GM18867 (cell line): ENCODE data around the gene PSD2.

Source experiments
- ATAC-seq: cut with Tn5 transposase; IDR thresholded peaks from one replicate; pipeline ENCODE4 v1.9.1; 2021; ENCODE audit warnings: mild to moderate bottlenecking, moderate library complexity; ENCODE audit not compliant: unreplicated experiment

Gene PSD2

DNA sequence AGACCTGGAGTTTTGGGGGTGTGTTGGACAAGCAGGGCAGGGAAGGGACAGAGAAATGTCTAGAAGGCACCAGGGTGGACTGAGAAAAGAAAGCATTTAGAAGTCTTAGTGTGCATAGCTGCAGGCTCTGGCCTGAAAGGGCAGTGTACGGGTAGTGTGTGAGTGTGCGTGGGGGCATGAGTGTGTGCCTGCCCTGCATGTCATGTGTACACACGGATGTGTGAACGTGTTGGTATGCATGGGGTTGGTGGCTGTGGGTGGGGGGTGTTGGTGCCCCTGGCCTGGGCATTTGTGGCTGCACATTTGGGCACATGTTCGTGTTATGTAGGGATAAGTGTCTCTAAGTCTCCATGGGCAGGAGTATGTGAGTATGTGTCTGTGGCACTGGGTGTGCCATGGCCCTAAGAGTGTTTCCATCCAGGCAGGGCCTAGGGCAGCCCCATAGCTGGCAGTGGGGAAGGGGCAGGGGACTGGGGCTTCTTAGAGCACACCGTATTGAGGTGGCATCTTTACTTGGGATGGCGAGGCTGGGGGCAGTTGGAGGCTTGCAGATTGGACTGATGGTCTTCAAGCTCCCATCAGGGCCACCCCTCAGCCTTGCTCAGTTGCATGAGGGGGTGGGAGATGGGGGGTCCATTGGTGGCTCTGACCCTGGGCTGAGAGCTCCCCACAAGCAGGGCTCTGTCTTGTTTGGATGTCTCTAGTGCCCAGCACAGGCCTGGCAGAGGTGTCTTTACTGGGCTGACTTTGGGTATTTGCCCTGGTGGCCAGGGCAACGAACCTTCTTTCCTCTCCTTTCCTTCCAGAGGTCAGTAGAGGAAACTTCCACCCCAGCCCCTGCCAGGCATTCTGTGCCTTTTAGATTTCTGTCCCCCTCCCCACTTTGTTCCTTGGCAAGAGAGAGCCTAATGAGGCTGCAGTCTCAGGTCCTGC lies 15.0 kb downstream of the PSD2 start:
- no peak for ATAC-seq

- ATAC-seq: no peak
These were observed 15.6 kb downstream of the PSD2 start for GRCh38 chr5:139811274-139811607.

DNA sequence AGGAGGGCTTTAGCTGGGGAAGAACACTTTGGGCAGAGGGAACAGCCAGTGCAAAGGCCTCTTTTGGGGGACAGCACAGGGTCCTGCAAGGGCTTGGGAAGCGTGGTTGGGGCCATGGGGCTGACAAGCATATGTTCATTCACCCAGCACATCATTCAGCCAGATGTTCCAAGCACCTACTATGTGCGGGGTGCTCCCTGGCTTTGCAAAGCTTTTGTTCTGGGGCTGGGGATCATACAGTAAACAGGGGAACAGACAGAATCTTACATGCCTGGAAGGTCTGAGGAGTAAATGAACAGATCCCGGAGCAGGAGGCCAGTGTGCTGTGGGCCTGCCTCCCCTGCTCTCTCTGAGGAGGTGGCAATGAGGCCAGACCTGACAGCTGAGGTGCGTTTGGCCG lies 16.7 kb downstream of the PSD2 start:
- ATAC-seq: no peak

DNA sequence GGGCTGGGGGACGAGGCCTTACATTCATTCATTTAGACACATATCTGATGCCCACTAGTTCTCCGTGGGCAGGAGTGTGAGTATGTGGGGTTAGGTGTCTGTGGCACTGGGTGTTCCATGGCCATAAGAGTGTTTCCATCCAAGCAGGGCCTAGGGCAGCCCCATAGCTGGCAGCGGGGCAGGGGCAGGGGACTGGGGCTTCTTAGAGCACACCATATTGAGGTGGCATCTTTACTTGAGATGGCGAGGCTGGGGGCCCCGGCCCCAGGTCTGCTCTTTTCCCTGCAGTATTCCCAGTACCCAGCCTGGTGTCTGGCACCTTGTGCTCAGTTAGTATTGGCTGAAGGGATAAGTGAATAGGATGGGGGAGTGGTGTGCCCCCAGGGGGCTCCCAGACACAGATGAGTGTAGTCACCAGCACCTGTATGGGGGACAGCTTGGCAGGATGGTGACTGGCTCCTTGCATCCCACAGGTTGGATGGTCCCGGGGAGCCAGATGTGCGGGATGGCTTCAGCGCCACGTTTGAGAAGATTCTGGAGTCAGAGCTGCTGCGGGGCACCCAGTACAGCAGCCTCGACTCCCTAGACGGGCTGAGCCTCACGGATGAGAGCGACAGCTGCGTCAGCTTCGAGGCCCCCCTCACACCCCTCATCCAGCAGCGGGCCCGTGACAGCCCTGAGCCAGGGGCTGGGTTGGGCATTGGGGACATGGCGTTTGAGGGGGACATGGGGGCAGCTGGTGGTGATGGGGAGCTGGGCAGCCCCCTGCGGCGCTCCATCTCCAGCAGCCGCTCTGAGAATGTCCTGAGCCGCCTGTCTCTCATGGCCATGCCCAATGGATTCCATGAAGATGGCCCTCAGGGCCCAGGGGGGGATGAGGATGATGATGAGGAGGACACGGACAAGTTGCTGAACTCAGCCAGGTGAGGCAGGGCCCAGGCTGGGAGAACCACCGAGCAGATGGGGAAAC lies 17.5 kb downstream of the PSD2 start:
- no peak for ATAC-seq

- ATAC-seq: no peak
These were observed 18.6 kb downstream of the PSD2 start for GRCh38 chr5:139814191-139814601.

- ATAC-seq: no peak
These were observed 19.2 kb downstream of the PSD2 start for GRCh38 chr5:139814704-139815280.

DNA sequence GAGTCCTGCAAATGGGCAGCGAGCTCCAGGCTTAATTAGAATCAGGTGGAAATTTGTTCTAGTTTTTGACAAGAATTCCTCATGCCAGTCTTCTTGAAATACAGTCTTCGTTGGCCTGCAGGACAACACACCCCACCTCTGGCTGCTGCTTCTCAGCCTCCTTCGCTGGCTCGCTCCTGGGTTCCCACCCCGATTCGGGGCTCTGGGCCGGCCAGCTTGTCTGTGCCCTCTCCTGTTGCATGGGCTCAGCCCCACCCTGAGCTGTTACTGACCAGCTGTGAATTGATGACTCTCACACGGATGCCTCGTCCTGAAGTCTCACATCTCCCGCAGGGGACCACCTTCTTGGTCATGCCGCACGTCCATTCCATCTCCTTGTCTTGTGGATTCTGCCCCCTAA lies 21.0 kb downstream of the PSD2 start:
- no peak for ATAC-seq

GRCh38 chr5:139817362-139817761 lies 21.8 kb downstream of the PSD2 start:
- no peak for ATAC-seq

DNA sequence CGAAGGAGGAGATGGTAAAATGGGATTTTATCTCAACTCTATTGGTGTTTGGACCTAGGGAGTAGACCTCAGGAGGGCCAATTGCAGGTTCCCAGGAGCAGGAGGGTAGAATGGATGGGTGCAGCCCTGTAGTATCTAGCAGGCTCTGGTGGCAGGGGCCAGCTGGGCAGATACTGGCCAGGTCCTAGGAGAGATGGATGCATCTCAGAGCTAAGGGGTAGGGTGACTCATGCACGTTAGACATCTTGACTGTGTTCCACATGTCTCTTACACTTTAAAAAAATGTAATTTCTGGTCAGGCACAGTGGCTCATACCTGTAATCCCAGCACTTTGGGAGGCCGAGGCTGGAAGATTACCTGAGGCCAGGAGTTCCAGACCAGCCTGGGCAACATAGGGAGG lies 22.4 kb downstream of the PSD2 start:
- no peak for ATAC-seq

- ATAC-seq: no peak
These were observed 24.5 kb downstream of the PSD2 start for GRCh38 chr5:139820130-139820529.

DNA sequence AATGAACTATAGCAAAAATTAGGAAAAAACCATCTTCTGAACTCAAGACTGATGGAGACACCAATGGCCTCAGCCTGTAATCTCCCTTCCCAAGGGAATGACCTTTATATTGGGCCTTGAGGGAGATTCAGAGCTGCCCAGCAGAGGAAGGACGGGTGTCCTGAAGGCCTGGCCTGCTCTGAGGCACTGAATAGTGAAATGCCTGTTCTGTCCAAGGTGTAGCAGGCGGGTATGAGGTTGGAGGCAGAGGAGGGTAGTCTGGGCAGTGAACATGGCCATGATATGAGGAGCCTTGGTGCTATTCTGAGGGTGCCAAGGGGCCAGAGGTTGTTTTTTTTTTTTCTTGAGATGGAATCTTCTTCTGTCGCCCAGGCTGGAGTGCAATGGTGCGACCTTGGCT lies 25.0 kb downstream of the PSD2 start:
- no peak for ATAC-seq

GRCh38 chr5:139821806-139822552 lies 26.4 kb downstream of the PSD2 start:
- ATAC-seq: no peak

DNA sequence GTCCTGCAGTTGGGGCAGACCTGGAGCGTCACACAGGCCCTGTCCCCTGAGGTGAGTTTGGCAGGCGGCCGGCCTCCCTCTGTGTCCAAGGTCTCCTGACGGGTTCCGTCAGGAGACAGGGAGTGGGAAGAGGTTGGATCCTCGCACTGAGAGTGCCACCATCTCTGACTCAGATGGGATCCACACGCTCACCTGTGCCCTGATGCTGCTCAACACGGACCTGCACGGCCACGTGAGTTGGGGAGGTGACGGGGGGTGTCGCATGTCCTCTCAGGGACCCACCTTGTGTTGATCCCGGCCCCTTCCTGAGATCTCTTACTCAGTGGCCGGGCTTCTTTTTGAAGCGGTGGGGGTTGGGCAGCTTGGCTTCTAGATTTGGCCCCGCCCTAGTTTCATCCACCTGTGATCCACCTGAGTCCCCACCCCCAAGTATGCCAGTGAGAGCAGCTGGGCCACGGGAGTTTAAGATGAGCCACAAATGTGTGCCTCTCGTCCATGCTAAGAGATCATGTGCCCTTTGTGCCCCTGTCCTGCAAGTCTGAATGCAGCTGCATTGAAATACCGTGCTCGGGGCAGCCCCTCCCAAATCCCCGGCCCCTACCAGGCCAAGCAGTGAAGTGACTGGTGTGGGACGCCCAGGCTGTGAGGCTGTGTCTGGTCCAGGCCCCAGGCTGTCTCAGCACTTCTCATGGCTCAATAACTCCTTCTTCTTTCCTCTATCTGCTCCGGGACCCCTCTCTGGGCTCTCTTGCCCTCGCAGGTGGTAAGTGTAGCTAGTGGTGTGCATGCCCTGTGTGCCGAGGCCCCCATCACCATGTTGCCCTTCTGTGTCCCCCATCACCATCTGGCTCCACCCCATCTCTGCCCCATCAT lies 27.2 kb downstream of the PSD2 start:
- no peak for ATAC-seq

GRCh38 chr5:139823757-139824355 lies 28.2 kb downstream of the PSD2 start:
- ATAC-seq: no peak

DNA sequence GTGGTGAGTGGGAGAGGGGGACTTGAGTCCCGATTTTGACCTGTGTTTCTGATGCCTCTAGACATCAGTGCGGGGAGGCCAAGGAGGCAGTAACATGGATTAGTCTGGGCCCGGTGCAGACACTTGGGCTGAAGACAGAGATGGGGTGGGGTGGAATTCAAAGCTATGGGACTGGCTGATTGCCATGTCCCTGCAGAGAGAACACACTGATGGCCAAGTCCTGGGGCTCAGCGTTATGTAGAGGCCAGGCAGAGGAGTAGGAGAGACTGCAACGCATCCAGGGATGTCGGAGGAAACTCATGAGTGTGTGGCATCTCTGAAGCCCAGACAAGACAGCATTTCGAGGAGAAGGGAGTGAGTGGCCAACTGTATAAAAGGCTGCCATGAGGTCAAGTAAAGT lies 30.1 kb downstream of the PSD2 start:
- no peak for ATAC-seq

DNA sequence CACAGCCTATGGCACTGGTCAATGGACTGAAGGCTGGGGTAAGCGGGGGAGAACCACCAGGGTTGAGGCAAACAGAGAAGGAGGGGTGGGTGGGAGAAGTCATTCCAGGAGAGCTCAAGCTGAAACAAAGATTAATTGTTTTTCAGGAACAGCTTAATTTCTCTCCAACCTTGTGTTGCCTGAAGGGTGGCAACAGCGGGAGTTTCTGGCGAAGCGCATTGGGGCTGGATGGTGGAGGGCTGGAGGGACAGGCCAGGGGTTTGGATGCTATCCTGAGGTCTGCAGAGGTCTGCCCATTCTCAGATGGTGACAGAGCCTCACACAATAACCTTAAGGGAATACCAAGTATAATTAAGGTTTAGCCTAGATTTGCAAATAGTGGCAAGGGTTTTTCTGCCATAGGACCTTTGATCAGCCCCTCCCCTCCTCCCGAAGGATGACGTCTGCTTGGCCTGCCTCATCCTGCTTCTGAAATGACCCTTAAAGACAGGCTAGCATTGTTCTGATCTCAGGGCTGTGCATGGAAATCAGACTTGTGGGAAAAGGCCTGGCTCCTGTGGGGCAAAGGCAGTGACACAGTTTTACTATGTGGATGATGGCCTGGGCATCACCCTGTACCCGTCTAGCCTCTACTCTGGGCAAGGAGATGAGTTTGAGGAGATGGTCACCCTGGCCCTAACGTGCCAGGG lies 32.7 kb downstream of the PSD2 start:
- ATAC-seq: no peak

DNA sequence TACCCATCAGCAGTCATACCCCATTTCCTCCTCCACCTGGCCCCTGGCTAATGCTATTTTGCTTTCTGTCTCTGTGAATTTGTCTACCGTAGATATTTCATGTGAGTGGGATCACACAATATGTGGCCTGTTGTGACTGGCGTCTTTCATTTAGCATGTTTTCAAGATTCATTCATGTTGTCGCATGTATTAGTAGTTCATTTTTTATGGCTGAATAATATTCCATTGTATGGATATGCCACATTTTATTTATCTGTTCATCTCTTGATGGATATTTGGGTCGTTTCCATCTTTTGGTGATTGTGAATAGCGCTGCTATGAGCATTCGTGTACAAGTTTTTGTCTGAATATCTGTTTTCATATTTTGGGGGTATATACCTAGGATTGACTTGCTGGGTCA lies 33.9 kb downstream of the PSD2 start:
- ATAC-seq: no peak

GRCh38 chr5:139831624-139832023 lies 36.0 kb downstream of the PSD2 start:
- ATAC-seq: no peak

GRCh38 chr5:139833525-139833924 lies 37.9 kb downstream of the PSD2 start:
- ATAC-seq: no peak
